Measurements from ENCODE around the gene UTP25.

Gene UTP25

GRCh38 chr1:209803568-209803967, 24.2 kb upstream of the UTP25 start:
- DNase-seq (ENCODE audit: insufficient read length, low spot score): no peak
- no peak for TF ChIP-seq POLR2A (IDR thresholded peaks at IDR 0.05; ENCODE audit: low read depth, low read length)
- no peak for TF ChIP-seq SPI1 (IDR thresholded peaks at IDR 0.05; ENCODE audit: low read depth, low read length)
- TF ChIP-seq POU2F2 (IDR thresholded peaks at IDR 0.05; ENCODE audit: low read depth, low read length): no peak
- TF ChIP-seq PAX5 (IDR thresholded peaks at IDR 0.05; ENCODE audit: insufficient read depth, low read length, severe bottlenecking): no peak
- no peak for TF ChIP-seq POLR2AphosphoS5 (IDR thresholded peaks at IDR 0.05; ENCODE audit: low read depth, low read length)
- no peak for TF ChIP-seq TAF1 (IDR thresholded peaks at IDR 0.05; ENCODE audit: low read depth, low read length)
- no peak for FAIRE-seq

GRCh38 chr1:209805341-209805781, 22.4 kb upstream of the UTP25 start:
- FAIRE-seq: no peak
- TF ChIP-seq POLR2AphosphoS5 (IDR thresholded peaks at IDR 0.05; ENCODE audit: low read depth, low read length) (no peak), PAX5 (IDR thresholded peaks at IDR 0.05; ENCODE audit: insufficient read depth, low read length, severe bottlenecking) (no peak), POLR2A (IDR thresholded peaks at IDR 0.05; ENCODE audit: low read depth, low read length) (no peak), TAF1 (IDR thresholded peaks at IDR 0.05; ENCODE audit: low read depth, low read length) (no peak), SPI1 (IDR thresholded peaks at IDR 0.05; ENCODE audit: low read depth, low read length) (no peak)
- DNase-seq (ENCODE audit: insufficient read length, low spot score): no peak

- peak; percentile 72 for DNase-seq (ENCODE audit: insufficient read length, low spot score)
- FAIRE-seq: peak; percentile 78
- TF ChIP-seq POU2F2 (IDR thresholded peaks at IDR 0.05; ENCODE audit: low read depth, low read length): no peak
- TF ChIP-seq SPI1 (IDR thresholded peaks at IDR 0.05; ENCODE audit: low read depth, low read length): no peak
- TF ChIP-seq PAX5 (IDR thresholded peaks at IDR 0.05; ENCODE audit: insufficient read depth, low read length, severe bottlenecking): no peak
- no peak for TF ChIP-seq TAF1 (IDR thresholded peaks at IDR 0.05; ENCODE audit: low read depth, low read length)
- no peak for TF ChIP-seq POLR2A (IDR thresholded peaks at IDR 0.05; ENCODE audit: low read depth, low read length)
- no peak for TF ChIP-seq POLR2AphosphoS5 (IDR thresholded peaks at IDR 0.05; ENCODE audit: low read depth, low read length)
Observed at GRCh38 chr1:209805875-209806760, 21.7 kb upstream of the UTP25 start, which contains the start of gene IRF6. IRF6 (minus strand) TSS chr1:209806142; CDS start chr1:209801413, 4,729 bp downstream.

GRCh38 chr1:209807509-209807908, 20.3 kb upstream of the UTP25 start:
- DNase-seq (ENCODE audit: insufficient read length, low spot score) (no peak), FAIRE-seq (no peak)
- TF ChIP-seq POLR2A (IDR thresholded peaks at IDR 0.05; ENCODE audit: low read depth, low read length) (no peak), POU2F2 (IDR thresholded peaks at IDR 0.05; ENCODE audit: low read depth, low read length) (no peak), PAX5 (IDR thresholded peaks at IDR 0.05; ENCODE audit: insufficient read depth, low read length, severe bottlenecking) (no peak), POLR2AphosphoS5 (IDR thresholded peaks at IDR 0.05; ENCODE audit: low read depth, low read length) (no peak), TAF1 (IDR thresholded peaks at IDR 0.05; ENCODE audit: low read depth, low read length) (no peak), SPI1 (IDR thresholded peaks at IDR 0.05; ENCODE audit: low read depth, low read length) (no peak)

GRCh38 chr1:209808059-209808581, 19.7 kb upstream of the UTP25 start:
- DNase-seq (ENCODE audit: insufficient read length, low spot score) (no peak), FAIRE-seq (no peak)
- TF ChIP-seq SPI1 (IDR thresholded peaks at IDR 0.05; ENCODE audit: low read depth, low read length): no peak
- no peak for TF ChIP-seq POU2F2 (IDR thresholded peaks at IDR 0.05; ENCODE audit: low read depth, low read length)
- TF ChIP-seq PAX5 (IDR thresholded peaks at IDR 0.05; ENCODE audit: insufficient read depth, low read length, severe bottlenecking): no peak
- no peak for TF ChIP-seq POLR2AphosphoS5 (IDR thresholded peaks at IDR 0.05; ENCODE audit: low read depth, low read length)
- no peak for TF ChIP-seq TAF1 (IDR thresholded peaks at IDR 0.05; ENCODE audit: low read depth, low read length)
- no peak for TF ChIP-seq POLR2A (IDR thresholded peaks at IDR 0.05; ENCODE audit: low read depth, low read length)

GRCh38 chr1:209809611-209810010, 18.2 kb upstream of the UTP25 start:
- no peak for DNase-seq (ENCODE audit: insufficient read length, low spot score)
- no peak for TF ChIP-seq TAF1 (IDR thresholded peaks at IDR 0.05; ENCODE audit: low read depth, low read length)
- TF ChIP-seq PAX5 (IDR thresholded peaks at IDR 0.05; ENCODE audit: insufficient read depth, low read length, severe bottlenecking): no peak
- TF ChIP-seq POLR2A (IDR thresholded peaks at IDR 0.05; ENCODE audit: low read depth, low read length): no peak
- TF ChIP-seq POU2F2 (IDR thresholded peaks at IDR 0.05; ENCODE audit: low read depth, low read length): no peak
- no peak for TF ChIP-seq SPI1 (IDR thresholded peaks at IDR 0.05; ENCODE audit: low read depth, low read length)
- TF ChIP-seq POLR2AphosphoS5 (IDR thresholded peaks at IDR 0.05; ENCODE audit: low read depth, low read length): no peak
- no peak for FAIRE-seq

GRCh38 chr1:209810783-209811182, 17.0 kb upstream of the UTP25 start:
- TF ChIP-seq PAX5 (IDR thresholded peaks at IDR 0.05; ENCODE audit: insufficient read depth, low read length, severe bottlenecking) (no peak), SPI1 (IDR thresholded peaks at IDR 0.05; ENCODE audit: low read depth, low read length) (no peak), POU2F2 (IDR thresholded peaks at IDR 0.05; ENCODE audit: low read depth, low read length) (no peak), POLR2A (IDR thresholded peaks at IDR 0.05; ENCODE audit: low read depth, low read length) (no peak), TAF1 (IDR thresholded peaks at IDR 0.05; ENCODE audit: low read depth, low read length) (no peak), POLR2AphosphoS5 (IDR thresholded peaks at IDR 0.05; ENCODE audit: low read depth, low read length) (no peak)
- FAIRE-seq: no peak
- no peak for DNase-seq (ENCODE audit: insufficient read length, low spot score)

- DNase-seq (ENCODE audit: insufficient read length, low spot score): no peak
- TF ChIP-seq POU2F2 (IDR thresholded peaks at IDR 0.05; ENCODE audit: low read depth, low read length): no peak
- TF ChIP-seq TAF1 (IDR thresholded peaks at IDR 0.05; ENCODE audit: low read depth, low read length): no peak
- no peak for TF ChIP-seq POLR2AphosphoS5 (IDR thresholded peaks at IDR 0.05; ENCODE audit: low read depth, low read length)
- TF ChIP-seq SPI1 (IDR thresholded peaks at IDR 0.05; ENCODE audit: low read depth, low read length): no peak
- TF ChIP-seq PAX5 (IDR thresholded peaks at IDR 0.05; ENCODE audit: insufficient read depth, low read length, severe bottlenecking): no peak
- TF ChIP-seq POLR2A (IDR thresholded peaks at IDR 0.05; ENCODE audit: low read depth, low read length): no peak
- FAIRE-seq: no peak
Observed at GRCh38 chr1:209813902-209814301, 13.9 kb upstream of the UTP25 start.

GRCh38 chr1:209815490-209815889, 12.3 kb upstream of the UTP25 start:
- TF ChIP-seq TAF1 (IDR thresholded peaks at IDR 0.05; ENCODE audit: low read depth, low read length): no peak
- TF ChIP-seq SPI1 (IDR thresholded peaks at IDR 0.05; ENCODE audit: low read depth, low read length): no peak
- no peak for TF ChIP-seq PAX5 (IDR thresholded peaks at IDR 0.05; ENCODE audit: insufficient read depth, low read length, severe bottlenecking)
- TF ChIP-seq POLR2A (IDR thresholded peaks at IDR 0.05; ENCODE audit: low read depth, low read length): no peak
- no peak for TF ChIP-seq POU2F2 (IDR thresholded peaks at IDR 0.05; ENCODE audit: low read depth, low read length)
- TF ChIP-seq POLR2AphosphoS5 (IDR thresholded peaks at IDR 0.05; ENCODE audit: low read depth, low read length): no peak
- FAIRE-seq (no peak), DNase-seq (ENCODE audit: insufficient read length, low spot score) (no peak)

Data from GM12891 (cell line).